ENCODE data around the gene INPP5D.

Gene INPP5D

GRCh38 chr2:233100192-233100998, 40.3 kb downstream of the INPP5D start:
- peak overlapping the region; percentile 85 for H3K4me2 ChIP-seq
- H3K36me3 ChIP-seq: peaks cover 79% of the 10 kb centered on the region
- no peak overlapping the region for H3K4me3 ChIP-seq

GRCh38 chr2:233101141-233101540, 41.0 kb downstream of the INPP5D start:
- H3K4me1 ChIP-seq: peaks cover 32% of the 10 kb centered on the region
- no peak overlapping the region for H3K9ac ChIP-seq
- peak overlapping the region; percentile 63 for H3K27ac ChIP-seq
- no peaks in the 10 kb centered on the region for H3K27me3 ChIP-seq
- no peak overlapping the region for H3K4me3 ChIP-seq
- peak overlapping the region; percentile 85 for H3K4me2 ChIP-seq
- TF ChIP-seq Cebpa-rat (IDR thresholded peaks at IDR 0.05): no peak
- peaks cover 79% of the 10 kb centered on the region for H3K36me3 ChIP-seq
- H4K20me1 ChIP-seq: peaks cover 97% of the 10 kb centered on the region
- H3K9me3 ChIP-seq: peaks cover 25% of the 10 kb centered on the region

More at GRCh38 chr2:233100192-233100998, 40.3 kb downstream of the INPP5D start:
- peak overlapping the region; percentile 63 for H3K27ac ChIP-seq
- H3K27me3 ChIP-seq: no peaks in the 10 kb centered on the region
- H3K4me1 ChIP-seq: peaks cover 32% of the 10 kb centered on the region
- no peak for TF ChIP-seq Cebpa-rat (IDR thresholded peaks at IDR 0.05)
- peak overlapping the region; percentile 44; the same call in 1 of the 2 replicates for H3K9ac ChIP-seq
- peaks cover 21% of the 10 kb centered on the region for H3K9me3 ChIP-seq
- H4K20me1 ChIP-seq: peaks cover 97% of the 10 kb centered on the region

GRCh38 chr2:233101816-233102215, 41.7 kb downstream of the INPP5D start:
- peaks cover 25% of the 10 kb centered on the region for H3K9me3 ChIP-seq
- no peak overlapping the region for H3K27ac ChIP-seq
- TF ChIP-seq Cebpa-rat (IDR thresholded peaks at IDR 0.05): no peak
- no peak overlapping the region for H3K4me3 ChIP-seq
- no peaks in the 10 kb centered on the region for H3K27me3 ChIP-seq
- no peak overlapping the region for H3K9ac ChIP-seq
- no peak overlapping the region for H3K4me2 ChIP-seq
- H3K4me1 ChIP-seq: peaks cover 33% of the 10 kb centered on the region
- peaks cover 83% of the 10 kb centered on the region for H3K36me3 ChIP-seq
- H4K20me1 ChIP-seq: peaks cover 97% of the 10 kb centered on the region

- H3K4me1 ChIP-seq: peaks cover 40% of the 10 kb centered on the region
- no peak overlapping the region for H3K27ac ChIP-seq
- no peak overlapping the region for H3K9ac ChIP-seq
- H3K4me3 ChIP-seq: no peak overlapping the region
- H3K9me3 ChIP-seq: peaks cover 7% of the 10 kb centered on the region; the same call in 1 of the 2 replicates
- peaks cover 77% of the 10 kb centered on the region for H3K36me3 ChIP-seq
- H4K20me1 ChIP-seq: peaks cover 97% of the 10 kb centered on the region
- no peaks in the 10 kb centered on the region for H3K27me3 ChIP-seq
- no peak overlapping the region for H3K4me2 ChIP-seq
- no peak for TF ChIP-seq Cebpa-rat (IDR thresholded peaks at IDR 0.05)
Measured at GRCh38 chr2:233105156-233105895, 45.2 kb downstream of the INPP5D start.

- no peak overlapping the region for H3K4me3 ChIP-seq
- no peak for TF ChIP-seq Cebpa-rat (IDR thresholded peaks at IDR 0.05)
- no peak overlapping the region for H3K9ac ChIP-seq
- peaks cover 72% of the 10 kb centered on the region for H3K36me3 ChIP-seq
- H4K20me1 ChIP-seq: peaks cover 97% of the 10 kb centered on the region
- H3K4me1 ChIP-seq: peaks cover 34% of the 10 kb centered on the region
- no peaks in the 10 kb centered on the region for H3K27me3 ChIP-seq
- H3K9me3 ChIP-seq: peaks cover 7% of the 10 kb centered on the region; the same call in 1 of the 2 replicates
- H3K27ac ChIP-seq: no peak overlapping the region
- H3K4me2 ChIP-seq: no peak overlapping the region
Measured at GRCh38 chr2:233105930-233106329, 45.8 kb downstream of the INPP5D start.

- Histone ChIP-seq H3K9ac (no peak overlapping the region), H3K9me3 (peaks cover 7% of the 10 kb centered on the region; the same call in 1 of the 2 replicates), H3K27ac (no peak overlapping the region), H4K20me1 (peaks cover 100% of the 10 kb centered on the region), H3K4me1 (peaks cover 34% of the 10 kb centered on the region), H3K36me3 (peaks cover 75% of the 10 kb centered on the region), H3K4me2 (no peak overlapping the region), H3K27me3 (no peaks in the 10 kb centered on the region), H3K4me3 (no peak overlapping the region)
- TF ChIP-seq Cebpa-rat (IDR thresholded peaks at IDR 0.05): no peak
Measured at GRCh38 chr2:233107011-233107410, 46.9 kb downstream of the INPP5D start.

- no peak for TF ChIP-seq Cebpa-rat (IDR thresholded peaks at IDR 0.05)
- H3K36me3 ChIP-seq: peaks cover 71% of the 10 kb centered on the region
- H3K27me3 ChIP-seq: no peaks in the 10 kb centered on the region
- H3K9me3 ChIP-seq: peaks cover 7% of the 10 kb centered on the region; the same call in 1 of the 2 replicates
- H3K4me3 ChIP-seq: no peak overlapping the region
- H3K27ac ChIP-seq: no peak overlapping the region
- H3K4me2 ChIP-seq: no peak overlapping the region
- H3K9ac ChIP-seq: no peak overlapping the region
- peaks cover 100% of the 10 kb centered on the region for H4K20me1 ChIP-seq
- H3K4me1 ChIP-seq: peaks cover 37% of the 10 kb centered on the region
Measured at GRCh38 chr2:233107831-233108300, 47.7 kb downstream of the INPP5D start.

GRCh38 chr2:233108611-233109490, 48.7 kb downstream of the INPP5D start:
- no peak for TF ChIP-seq Cebpa-rat (IDR thresholded peaks at IDR 0.05)

GRCh38 chr2:233111427-233111826, 51.3 kb downstream of the INPP5D start:
- Histone ChIP-seq H3K9me3 (no peaks in the 10 kb centered on the region), H3K4me2 (no peak overlapping the region), H3K36me3 (peaks cover 47% of the 10 kb centered on the region), H3K4me3 (no peak overlapping the region), H4K20me1 (peaks cover 100% of the 10 kb centered on the region), H3K4me1 (peaks cover 67% of the 10 kb centered on the region), H3K27ac (no peak overlapping the region), H3K9ac (no peak overlapping the region), H3K27me3 (no peaks in the 10 kb centered on the region)
- no peak for TF ChIP-seq Cebpa-rat (IDR thresholded peaks at IDR 0.05)

More at GRCh38 chr2:233108611-233109490, 48.7 kb downstream of the INPP5D start:
- no peak overlapping the region for H3K4me2 ChIP-seq
- no peak overlapping the region for H3K27ac ChIP-seq
- H4K20me1 ChIP-seq: peaks cover 100% of the 10 kb centered on the region
- 0 out of 2 replicates have a peak overlapping the region, but pooled peaks have one; percentile 28 for H3K9ac ChIP-seq
- no peak overlapping the region for H3K4me3 ChIP-seq
- H3K36me3 ChIP-seq: peaks cover 61% of the 10 kb centered on the region
- peaks cover 7% of the 10 kb centered on the region; the same call in 1 of the 2 replicates for H3K9me3 ChIP-seq
- H3K4me1 ChIP-seq: peaks cover 47% of the 10 kb centered on the region
- no peaks in the 10 kb centered on the region for H3K27me3 ChIP-seq
